ENCODE results near the gene ANKRD24.
"Not testable (repeated sequence)": the region's sequence is repeated elsewhere in the genome, so short reads cannot be mapped to it uniquely, and the experiment has no call there.

Gene ANKRD24

DNA sequence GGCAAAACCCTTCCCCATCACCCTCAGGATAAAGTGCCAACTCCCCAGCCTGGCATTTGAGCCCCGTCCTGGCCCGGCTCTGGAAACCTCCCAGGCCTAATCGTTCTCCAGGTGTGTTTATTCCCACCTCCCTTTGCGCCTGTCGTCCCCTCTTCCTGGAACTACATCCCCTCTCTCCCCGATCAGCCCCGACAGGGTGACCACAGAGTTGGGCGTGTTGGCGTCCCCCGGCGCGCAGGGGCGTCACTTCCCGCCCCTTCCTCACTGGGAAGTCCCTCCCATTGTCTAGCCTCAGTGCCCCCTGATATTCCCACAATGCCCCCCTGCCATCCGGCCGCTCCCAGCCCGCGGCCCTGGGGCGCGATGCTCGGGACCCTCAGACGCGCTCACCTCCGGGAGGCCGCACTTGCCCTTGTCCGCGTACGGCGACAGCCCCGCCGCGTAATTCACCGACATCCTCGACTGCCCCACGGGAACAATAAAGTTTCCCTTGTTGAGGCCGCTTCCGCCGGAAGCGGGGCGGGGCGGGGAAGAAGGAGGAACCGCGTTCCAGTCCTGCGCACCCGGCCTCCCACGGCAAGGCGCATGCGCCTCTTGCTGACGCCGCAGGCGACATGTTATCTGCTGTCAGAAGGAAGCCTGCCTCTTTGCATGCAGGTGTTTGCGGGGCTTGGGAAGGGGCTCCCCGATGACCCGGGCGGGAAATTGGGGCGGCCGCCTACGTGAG lies at the start of gene ANKRD24, which contains the start of gene SIRT6:
Gene ANKRD24, plus strand, starts transcription at position 606 of the 727 bp plus-strand sequence. CDS start 3,737 bp downstream, outside the sequence.
Gene SIRT6, minus strand, starts transcription at position 480 of the 727 bp plus-strand sequence. Its CDS starts 24 bp downstream, at position 456.
- peak; percentile 96 for DNase-seq

- DNase-seq = no peak
Observed at GRCh38 chr19:4134351-4134750, 48.1 kb upstream of the ANKRD24 start.

DNA sequence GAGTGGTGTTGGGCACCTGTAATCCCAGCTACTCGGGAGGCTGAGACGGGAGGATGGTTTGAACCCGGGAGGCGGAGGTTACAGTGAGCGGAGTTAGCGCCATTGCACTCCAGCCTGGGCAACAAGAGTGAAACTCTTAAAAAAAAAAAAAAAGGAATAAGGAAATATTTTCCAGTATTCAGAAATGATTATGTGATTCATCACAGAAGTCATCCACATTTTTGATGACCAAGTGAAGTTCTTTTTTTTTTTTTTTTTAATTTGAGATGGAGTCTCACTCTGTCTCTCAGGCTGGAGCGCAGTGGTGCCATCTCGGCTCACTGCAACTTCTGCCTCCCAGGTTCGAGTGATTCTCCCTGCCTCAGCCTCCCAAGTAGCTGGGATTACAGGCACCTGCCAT lies 47.1 kb upstream of the ANKRD24 start:
- not testable (repeated sequence) for DNase-seq

- DNase-seq = no peak
Observed at GRCh38 chr19:4136680-4137088, 45.8 kb upstream of the ANKRD24 start.

DNA sequence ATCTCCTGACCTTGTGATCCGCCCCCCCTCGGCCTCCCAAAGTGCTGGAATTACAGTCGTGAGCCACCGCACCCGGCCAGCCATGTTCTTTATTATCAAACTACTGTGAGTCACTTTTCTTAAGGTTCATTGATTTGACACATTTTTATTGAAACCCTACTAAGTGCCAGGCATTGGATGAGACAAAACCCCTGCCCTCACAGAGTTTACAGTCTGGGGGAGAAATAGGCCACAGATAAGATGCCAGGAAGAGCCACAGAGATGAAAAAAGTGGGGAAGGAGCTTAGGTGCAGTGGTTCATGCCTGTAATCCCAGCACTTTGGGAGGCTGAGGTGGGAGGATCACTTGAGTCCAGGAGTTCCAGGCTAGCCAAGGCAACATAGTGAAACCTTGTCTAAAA lies 44.0 kb upstream of the ANKRD24 start:
- DNase-seq = no peak

- DNase-seq = peak; percentile 77
Observed at GRCh38 chr19:4139614-4140236, 42.8 kb upstream of the ANKRD24 start.

DNA sequence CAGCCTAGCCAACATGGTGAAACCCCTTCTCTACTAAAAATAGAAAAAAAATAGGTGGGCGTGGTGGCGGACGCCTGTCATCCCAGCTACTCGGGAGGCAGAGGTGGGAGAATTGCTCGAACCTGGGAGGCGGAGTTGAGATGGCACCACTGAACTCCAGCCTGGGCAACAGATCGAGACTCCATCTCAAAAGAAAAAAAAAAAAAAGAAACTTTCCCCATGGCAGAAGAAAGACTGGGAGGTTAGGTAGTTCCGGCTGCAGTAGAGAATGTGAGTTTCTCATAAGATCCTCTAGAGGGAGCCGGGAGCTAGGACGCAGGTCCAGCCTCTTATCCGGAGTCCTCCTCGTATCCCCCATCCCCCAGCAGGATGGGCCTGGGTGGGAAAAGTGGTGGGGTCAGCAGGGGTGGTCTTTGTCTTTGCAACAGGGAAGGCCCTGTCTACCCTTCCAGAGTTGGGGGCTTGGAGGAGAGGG lies 42.2 kb upstream of the ANKRD24 start:
- DNase-seq = peak; percentile 34

GRCh38 chr19:4142916-4143315 lies 39.6 kb upstream of the ANKRD24 start:
- not testable (repeated sequence) for DNase-seq

DNA sequence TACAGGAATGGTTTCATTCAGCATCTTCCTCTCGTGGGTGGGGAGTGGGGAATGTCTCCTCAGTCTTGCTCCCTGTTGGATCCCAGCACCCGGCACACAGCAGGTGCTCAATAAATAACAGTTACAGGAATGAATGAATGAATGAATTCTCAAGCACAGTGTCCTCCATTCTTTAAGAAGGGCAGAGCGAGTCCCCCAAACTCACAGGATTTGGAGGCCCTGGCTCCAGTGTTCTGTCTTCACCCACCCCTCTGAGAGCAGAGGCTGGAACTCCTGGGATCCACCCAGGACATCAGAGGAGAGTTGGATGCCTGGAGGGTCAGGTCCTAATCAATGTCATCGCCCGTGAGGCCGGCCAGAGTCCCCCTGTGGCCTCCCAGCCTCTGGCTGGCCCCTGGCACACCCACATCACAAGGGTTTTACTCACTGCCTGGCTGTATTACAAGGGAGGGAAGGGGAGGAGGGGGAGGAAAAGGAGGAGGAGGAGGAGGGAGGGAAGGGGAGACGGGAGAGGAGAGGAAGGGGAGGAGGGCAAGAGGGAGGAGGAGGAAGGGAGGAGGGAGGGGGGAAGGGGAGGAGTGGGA lies 37.7 kb upstream of the ANKRD24 start:
- no peak for DNase-seq

DNA sequence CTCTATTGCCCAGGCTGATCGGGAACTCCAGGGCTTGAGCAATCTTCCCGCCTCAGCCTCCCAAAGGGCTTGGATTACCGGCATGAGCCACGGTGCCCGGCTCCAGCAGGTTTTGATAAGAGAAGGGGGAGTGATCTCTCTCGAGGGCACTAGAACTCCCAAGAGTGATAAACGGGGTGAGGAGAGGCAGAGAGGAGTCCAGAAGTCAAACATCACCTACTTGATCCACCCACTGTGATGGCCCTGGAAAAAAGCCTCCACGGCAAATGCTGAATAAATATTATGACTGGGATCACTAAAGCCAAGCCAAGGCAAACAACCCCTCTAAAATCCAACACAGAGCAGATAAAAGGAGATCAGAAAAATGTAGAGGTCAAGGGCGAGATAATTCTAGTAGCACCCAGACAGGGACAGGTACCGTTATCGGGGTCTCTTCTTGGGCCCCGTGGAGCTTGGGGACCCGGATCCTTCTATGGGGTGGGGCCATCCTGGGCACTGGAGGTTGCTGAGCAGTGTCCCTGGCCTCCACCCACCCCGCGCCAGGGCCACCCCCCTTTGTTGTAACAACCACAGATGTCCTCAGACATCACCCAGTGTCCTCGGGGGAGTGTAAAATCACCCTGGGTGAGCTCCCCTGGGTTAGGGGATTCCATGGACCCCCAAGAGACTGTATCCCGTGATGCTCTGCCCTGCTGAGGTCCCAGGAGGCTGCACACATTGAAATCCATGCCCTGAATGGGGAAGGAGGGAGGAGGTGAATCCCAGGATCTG lies 32.8 kb upstream of the ANKRD24 start:
- DNase-seq = no peak

DNA sequence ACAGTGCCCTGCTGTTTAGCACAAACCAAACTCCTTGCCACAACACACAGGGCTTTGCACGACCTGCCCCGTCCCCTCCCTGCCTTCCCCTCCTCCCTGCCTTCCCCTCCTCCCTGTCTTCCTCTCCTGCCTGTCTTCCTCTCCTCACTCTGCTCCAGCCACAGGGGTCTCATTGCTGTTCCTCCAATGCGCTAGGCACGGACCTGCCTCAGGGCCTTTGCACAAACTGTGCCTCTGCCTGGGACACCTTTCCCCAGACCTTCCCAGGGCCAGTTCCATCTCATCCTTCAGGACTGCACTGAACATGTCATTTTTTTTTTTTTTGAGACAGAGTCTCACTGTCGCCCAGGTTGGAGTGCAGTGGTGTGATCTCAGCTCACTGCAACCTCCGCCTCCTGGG lies 30.9 kb upstream of the ANKRD24 start:
- no peak for DNase-seq

- DNase-seq = no peak
Observed at GRCh38 chr19:4152241-4152998, 30.1 kb upstream of the ANKRD24 start.

DNA sequence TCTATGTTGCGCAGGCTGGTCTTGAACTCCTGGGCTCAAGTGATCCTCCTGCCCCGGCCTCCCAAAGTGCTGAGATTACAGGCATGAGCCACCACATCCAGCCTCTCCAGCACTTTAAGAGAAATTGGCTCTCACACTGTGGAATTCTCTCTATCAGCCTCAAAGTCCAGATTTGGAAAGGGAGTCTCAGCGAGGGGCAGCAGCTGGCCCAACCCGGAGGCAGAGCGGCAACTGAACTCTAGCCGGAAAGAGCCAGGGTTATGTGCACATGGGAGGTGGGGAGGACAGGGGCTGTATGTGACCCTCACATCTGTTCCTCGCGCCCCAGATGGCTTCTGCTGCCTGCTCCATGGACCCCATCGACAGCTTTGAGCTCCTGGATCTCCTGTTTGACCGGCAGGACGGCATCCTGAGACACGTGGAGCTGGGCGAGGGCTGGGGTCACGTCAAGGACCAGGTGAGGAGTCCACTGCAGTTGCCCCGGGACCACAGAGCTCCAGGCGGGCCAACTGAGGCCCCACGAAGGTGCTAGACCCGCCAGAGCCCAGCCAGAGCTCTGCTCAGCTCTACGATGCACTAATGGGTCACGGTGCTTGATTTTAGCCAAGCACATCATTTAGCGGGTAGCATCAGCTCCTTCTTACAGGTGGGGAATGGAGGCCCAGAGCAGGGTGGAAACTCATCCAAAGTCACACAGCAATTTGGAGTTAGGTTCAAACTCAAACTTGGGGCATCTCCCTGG lies 27.7 kb upstream of the ANKRD24 start:
- DNase-seq = no peak

- DNase-seq = no peak
Observed at GRCh38 chr19:4157164-4157563, 25.3 kb upstream of the ANKRD24 start.

DNA sequence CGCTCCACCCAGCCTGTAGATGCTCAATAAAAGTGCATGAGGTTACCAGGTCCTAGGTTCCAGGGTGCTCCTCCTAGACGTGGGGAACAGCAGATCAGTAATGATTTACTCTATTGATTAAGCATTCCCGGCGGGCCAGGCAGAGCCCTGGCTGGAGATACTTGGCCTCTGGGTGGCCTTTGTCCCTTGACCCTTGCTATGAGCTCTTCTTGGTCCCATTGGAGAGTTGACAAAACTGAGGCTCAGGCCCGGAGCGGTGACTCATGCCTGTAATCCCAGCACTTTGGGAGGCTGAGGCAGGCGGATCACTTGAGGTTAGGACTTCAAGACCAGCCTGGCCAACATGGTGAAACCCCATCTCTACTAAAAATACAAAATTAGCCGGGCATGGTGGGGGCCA lies 24.5 kb upstream of the ANKRD24 start:
- not testable (repeated sequence) for DNase-seq

DNA sequence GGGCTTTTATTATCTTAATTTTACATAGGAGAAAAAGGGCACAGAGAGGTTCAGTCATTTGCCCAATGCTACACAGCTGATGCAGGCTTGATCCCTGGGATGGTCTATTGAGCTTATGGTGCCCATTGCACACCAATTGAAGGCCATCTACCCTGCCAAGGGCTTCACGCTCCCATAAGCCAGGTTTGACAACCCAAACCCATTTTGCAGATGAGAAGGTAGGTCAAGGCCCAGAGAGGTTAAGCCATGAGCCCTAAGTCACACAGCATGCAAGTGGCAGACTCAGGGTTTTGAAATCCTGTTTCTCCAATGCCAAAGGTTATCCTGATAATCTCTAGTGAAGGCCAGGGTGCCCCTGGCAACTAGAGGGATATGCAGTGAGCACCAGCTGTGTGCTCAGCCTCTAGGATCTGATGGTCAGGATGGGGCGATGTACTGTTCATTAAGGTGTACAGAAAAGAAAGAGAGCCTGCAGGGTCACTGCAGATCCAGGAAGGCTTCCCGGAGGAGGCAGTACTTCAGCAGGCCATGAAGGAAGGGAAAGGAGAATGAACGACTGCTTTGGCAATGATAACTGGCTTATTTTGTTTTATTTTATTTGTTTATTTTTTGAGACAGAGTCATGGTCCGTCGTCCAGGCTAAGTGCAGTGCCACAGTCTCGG lies 20.9 kb upstream of the ANKRD24 start:
- DNase-seq = no peak

DNA sequence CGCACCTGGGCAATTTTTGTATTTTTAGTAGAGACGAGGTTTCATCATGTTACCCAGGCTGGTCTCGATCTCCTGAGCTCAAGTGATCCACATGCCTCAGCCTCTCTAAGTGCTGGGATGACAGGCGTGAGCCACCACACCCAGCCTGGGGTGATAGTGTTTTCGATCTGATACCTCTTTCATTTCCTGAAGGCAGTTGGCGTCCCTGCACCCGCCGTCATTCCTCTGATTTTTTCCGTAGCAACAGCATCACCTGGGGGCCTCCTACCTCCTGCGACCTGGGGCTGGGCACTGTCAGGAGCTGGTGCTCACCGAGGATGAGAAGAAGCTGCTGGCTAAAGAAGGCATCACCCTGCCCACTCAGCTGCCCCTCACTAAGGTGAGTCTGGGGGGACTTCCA lies 18.2 kb upstream of the ANKRD24 start:
- DNase-seq = no peak

- DNase-seq = no peak
Observed at GRCh38 chr19:4171676-4172075, 10.8 kb upstream of the ANKRD24 start.

- DNase-seq = peak; percentile 33
Observed at GRCh38 chr19:4172861-4173473, 9.5 kb upstream of the ANKRD24 start.

- no peak for DNase-seq
Observed at GRCh38 chr19:4173479-4174212, 8.8 kb upstream of the ANKRD24 start.
